Glutamatergic neuron (in vitro differentiated cells): Measurements from ENCODE around the gene UBXN4. TPM values are rescaled to one million over a fixed set of nuclear protein-coding genes. Genes with fewer than 3 reads are reported as not detected.

Experiments used
- DNase-seq: peaks from one replicate; pipeline ENCODE4 v3.0.0; 2022
- H3K27ac Mint-ChIP-seq: one replicate; pipeline ENCODE4 v1.8.0; 2020; ENCODE audit warnings: mild to moderate bottlenecking, mixed read lengths, inconsistent platforms; ENCODE audit not compliant: unreplicated experiment
- H3K27me3 Mint-ChIP-seq: one replicate; pipeline ENCODE4 v1.8.0; 2020; ENCODE audit warnings: mild to moderate bottlenecking, moderate library complexity, mixed read lengths, inconsistent platforms; ENCODE audit not compliant: unreplicated experiment
- H3K36me3 Mint-ChIP-seq: one replicate; pipeline ENCODE4 v1.8.0; 2020; ENCODE audit warnings: mild to moderate bottlenecking, mixed read lengths, inconsistent platforms; ENCODE audit not compliant: unreplicated experiment
- H3K4me1 Mint-ChIP-seq: one replicate; pipeline ENCODE4 v1.8.0; 2020; ENCODE audit warnings: mild to moderate bottlenecking, low read depth, mixed read lengths, inconsistent platforms; ENCODE audit not compliant: unreplicated experiment
- H3K4me3 Mint-ChIP-seq: one replicate; pipeline ENCODE4 v1.8.0; 2020; ENCODE audit warnings: mild to moderate bottlenecking, mixed read lengths, inconsistent platforms; ENCODE audit not compliant: unreplicated experiment
- H3K9me3 Mint-ChIP-seq: one replicate; pipeline ENCODE4 v1.8.0; 2020; ENCODE audit warnings: mild to moderate bottlenecking, moderate library complexity, mixed read lengths, inconsistent platforms; ENCODE audit not compliant: unreplicated experiment
- CTCF ChIP-seq: fragments of 200-600 bp; sonication (generic); IDR thresholded peaks from one replicate; pipeline ENCODE4 v1.5.0; 2021; ENCODE audit not compliant: partially characterized antibody, unreplicated experiment
- total RNA-seq: library from RNA; stranded (reverse); fragmentation: NEBNext Ultra II Directional; extraction: Animal tissue kit (Norgen Biotek cat#: 25700); gene quantifications from one replicate; pipeline ENCODE4 v1.2.1, GENCODE V29; 2021; ENCODE audit not compliant: unreplicated experiment

UBXN4 gene
- total RNA-seq, 1 donor from 2014 or later, result 134 TPM

DNA sequence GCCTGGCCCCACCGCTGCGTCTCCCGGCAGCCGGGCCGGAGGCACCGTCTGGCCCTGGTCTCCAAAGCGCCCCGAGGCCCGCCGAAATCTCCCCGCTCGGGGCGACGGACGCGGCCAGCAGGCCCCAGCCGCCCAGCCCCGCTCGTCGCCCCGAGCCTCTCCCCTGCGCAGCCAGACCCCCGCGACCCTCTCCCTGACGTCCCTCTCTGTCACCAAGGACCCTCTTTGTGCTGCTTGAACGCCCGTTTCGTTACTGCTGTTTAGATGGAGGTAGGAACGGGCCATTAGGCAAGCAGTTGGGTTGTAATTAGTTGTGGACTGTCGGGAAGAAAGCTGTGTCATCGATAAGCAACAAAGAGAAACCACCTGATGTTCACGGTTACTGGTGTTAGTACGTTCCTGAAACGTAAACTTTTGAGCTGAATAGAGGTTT is 686 bp downstream of the UBXN4 start:
- H3K36me3 Mint-ChIP-seq, result no peaks in the 10 kb centered on the region
- TF ChIP-seq CTCF, result no peak

GRCh38 chr2:135743860-135744259 is 2.2 kb downstream of the UBXN4 start:
- no peak for DNase-seq
- H3K27ac Mint-ChIP-seq, result peak overlapping the region; percentile 77

More for the DNA sequence above, 686 bp downstream of the UBXN4 start:
- H3K27me3 Mint-ChIP-seq, result peaks cover 5% of the 10 kb centered on the region
- peak overlapping the region; percentile 94 for H3K4me3 Mint-ChIP-seq
- peaks cover 6% of the 10 kb centered on the region for H3K9me3 Mint-ChIP-seq
- H3K4me1 Mint-ChIP-seq, result peaks cover 20% of the 10 kb centered on the region
- peak overlapping the region; percentile 99 for H3K27ac Mint-ChIP-seq
- peak; percentile 73 for DNase-seq

GRCh38 chr2:135744760-135745314 is 3.2 kb downstream of the UBXN4 start:
- peak overlapping the region; percentile 94 for H3K4me3 Mint-ChIP-seq
- H3K36me3 Mint-ChIP-seq, result no peaks in the 10 kb centered on the region
- H3K9me3 Mint-ChIP-seq, result peaks cover 6% of the 10 kb centered on the region
- peak; percentile 47 for DNase-seq
- peak overlapping the region; percentile 77 for H3K27ac Mint-ChIP-seq
- H3K27me3 Mint-ChIP-seq, result peaks cover 5% of the 10 kb centered on the region
- peaks cover 20% of the 10 kb centered on the region for H3K4me1 Mint-ChIP-seq
- no peak for TF ChIP-seq CTCF

More at GRCh38 chr2:135743860-135744259, 2.2 kb downstream of the UBXN4 start:
- Mint-ChIP-seq H3K27me3 (peaks cover 5% of the 10 kb centered on the region), H3K4me3 (peak overlapping the region; percentile 94), H3K36me3 (no peaks in the 10 kb centered on the region), H3K9me3 (peaks cover 6% of the 10 kb centered on the region), H3K4me1 (peaks cover 20% of the 10 kb centered on the region)
- no peak for TF ChIP-seq CTCF

- peaks cover 20% of the 10 kb centered on the region for H3K4me1 Mint-ChIP-seq
- no peak for DNase-seq
- H3K27ac Mint-ChIP-seq, result peak overlapping the region; percentile 77
- H3K36me3 Mint-ChIP-seq, result no peaks in the 10 kb centered on the region
- H3K9me3 Mint-ChIP-seq, result peaks cover 6% of the 10 kb centered on the region
- no peak overlapping the region for H3K4me3 Mint-ChIP-seq
- peaks cover 5% of the 10 kb centered on the region for H3K27me3 Mint-ChIP-seq
- no peak for TF ChIP-seq CTCF
Observed at GRCh38 chr2:135745545-135745944, 3.9 kb downstream of the UBXN4 start.

DNA sequence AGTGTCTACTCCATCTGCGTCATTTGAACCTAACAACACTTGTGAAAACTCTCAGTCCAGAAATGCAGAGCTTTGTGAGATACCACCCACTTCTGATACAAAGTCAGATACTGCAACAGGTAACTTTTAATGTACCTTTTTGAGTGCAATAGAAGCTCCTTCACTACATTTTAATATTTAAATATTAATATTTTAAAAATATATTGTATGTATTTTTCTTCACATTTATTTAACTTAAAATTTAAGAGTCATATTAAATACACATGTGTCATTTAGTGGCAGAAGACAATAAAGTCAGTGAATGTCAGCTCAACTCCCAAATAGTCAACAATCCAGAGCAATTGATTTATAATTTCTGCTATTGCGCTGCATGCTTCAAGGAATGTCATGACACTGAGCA is 13.9 kb downstream of the UBXN4 start:
- H3K36me3 Mint-ChIP-seq, result peaks cover 11% of the 10 kb centered on the region
- no peak overlapping the region for H3K27ac Mint-ChIP-seq
- no peak for TF ChIP-seq CTCF
- no peak for DNase-seq
- H3K4me3 Mint-ChIP-seq, result no peak overlapping the region
- no peaks in the 10 kb centered on the region for H3K4me1 Mint-ChIP-seq
- H3K27me3 Mint-ChIP-seq, result no peaks in the 10 kb centered on the region
- peaks cover 1% of the 10 kb centered on the region for H3K9me3 Mint-ChIP-seq
